MCF 10A (cell line): ENCODE measurements around the gene NTF3. TPM values are rescaled to one million over a fixed set of nuclear protein-coding genes. Genes with fewer than 3 reads are reported as not detected.

ENCODE experiments used
- BruUV-seq: library from RNA; stranded (reverse); fragments of 400-500 nt; replicated peaks from 2 replicates; lab custom pipeline; 2021; lab: Mats Ljungman, UMichigan
- CTCF ChIA-PET: fragments of 300-600 bp; sonication (Branson Sonifier 250); formaldehyde crosslinking; extraction: SDS; loops from one replicate; lab custom pipeline; 2021; ENCODE audit warnings: antibody characterized with exemption, inconsistent platforms; lab: Yijun Ruan, JAX
- POLR2A ChIA-PET: fragments of 300-600, 350-650 bp; sonication (Branson Sonifier 250); formaldehyde crosslinking; extraction: SDS; loops from one replicate; lab custom pipeline; 2020; ENCODE audit warnings: antibody characterized with exemption, inconsistent platforms; lab: Yijun Ruan, JAX
- DNase-seq: peaks from one replicate; pipeline ENCODE4 v3.0.0-alpha.2; 2018; ENCODE audit not compliant: unreplicated experiment
- H3K27ac Mint-ChIP-seq: one replicate; pipeline ENCODE4 v1.8.0; 2022; ENCODE audit warnings: mild to moderate bottlenecking, low read depth, mixed read lengths; ENCODE audit not compliant: unreplicated experiment
- H3K27me3 Mint-ChIP-seq: one replicate; pipeline ENCODE4 v1.8.0; 2022; ENCODE audit warnings: mixed read lengths; ENCODE audit not compliant: insufficient read depth, unreplicated experiment
- H3K36me3 Mint-ChIP-seq: one replicate; pipeline ENCODE4 v1.8.0; 2022; ENCODE audit warnings: mild to moderate bottlenecking, moderate library complexity, mixed read lengths; ENCODE audit not compliant: insufficient read depth, unreplicated experiment
- H3K4me1 Mint-ChIP-seq: one replicate; pipeline ENCODE4 v1.8.0; 2022; ENCODE audit warnings: mixed read lengths; ENCODE audit not compliant: insufficient read depth, unreplicated experiment
- H3K4me3 Mint-ChIP-seq: one replicate; pipeline ENCODE4 v1.8.0; 2022; ENCODE audit warnings: mild to moderate bottlenecking, moderate library complexity, mixed read lengths; ENCODE audit not compliant: unreplicated experiment
- H3K9me3 Mint-ChIP-seq: one replicate; pipeline ENCODE4 v1.8.0; 2022; ENCODE audit warnings: mixed read lengths; ENCODE audit not compliant: unreplicated experiment
- intact Hi-C: fragments of 100-400 bp; cut with micrococcal nuclease; formaldehyde crosslinking; loops from 2 replicates; pipeline ENCODE4 v1.14.1; 2022
- total RNA-seq: library from RNA; stranded (reverse); gene quantifications from 2 replicates; pipeline ENCODE4 v1.2.3, GENCODE V29; 2022
- TF ChIP-seq, protein P1 (sequence below): fragments of 200-600 bp; IDR thresholded peaks from one replicate; pipeline ENCODE4 v1.8.0; 2022; ENCODE audit warnings: antibody characterized with exemption, mild to moderate bottlenecking; ENCODE audit not compliant: unreplicated experiment

NTF3 gene
- total RNA-seq, 1 experiment from 2014 or later = not detected

DNA sequence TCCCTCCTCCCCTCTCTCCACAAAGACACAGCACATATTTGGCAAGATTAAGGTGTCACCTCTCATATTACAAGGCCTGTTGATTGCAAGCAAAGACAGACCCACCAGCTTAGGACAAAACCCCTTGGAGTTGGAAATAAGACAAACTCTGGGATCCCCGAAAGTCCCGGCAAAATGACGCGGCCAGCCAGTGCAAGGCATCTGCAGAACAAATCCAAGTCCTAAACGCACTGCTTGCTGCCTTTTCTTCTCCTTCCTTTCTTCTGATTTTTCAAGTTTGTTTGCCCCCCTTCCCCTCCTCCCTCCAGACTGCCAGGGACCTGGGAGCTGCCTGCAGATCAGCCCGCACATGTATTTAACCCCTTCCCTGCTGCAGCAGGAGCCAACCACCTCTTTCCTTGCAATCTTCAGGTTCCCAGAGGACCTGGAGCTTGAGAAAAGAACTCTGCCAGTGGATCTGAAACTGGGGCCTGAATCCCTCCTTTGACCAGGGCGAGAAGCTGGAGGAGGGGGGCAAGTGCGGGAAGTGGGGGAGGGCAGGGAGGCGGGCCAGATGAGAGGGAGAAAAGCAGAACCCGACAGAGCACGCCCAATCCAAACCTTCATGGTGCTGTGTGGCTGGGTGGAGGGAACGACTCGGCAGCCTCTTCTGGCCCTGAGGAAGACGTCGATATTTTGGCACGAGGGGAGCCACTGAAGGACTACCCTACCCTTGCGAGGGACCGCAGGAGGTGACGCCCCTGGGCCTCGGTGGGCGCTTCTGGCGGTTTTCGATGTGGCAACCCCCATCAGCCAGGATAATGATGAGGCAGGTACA lies 2.0 kb upstream of the NTF3 start:
- Mint-ChIP-seq H3K27me3 (no peaks in the 10 kb centered on the region), H3K4me3 (no peak overlapping the region), H3K4me1 (no peaks in the 10 kb centered on the region), H3K9me3 (peaks cover 20% of the 10 kb centered on the region), H3K27ac (no peak overlapping the region), H3K36me3 (peaks cover 6% of the 10 kb centered on the region)
- ChIA-PET CTCF (interaction anchor here (0.6 kb wide), 2 partner anchors 148 to 333 kb away, joined by 3 read pairs; no protein-coding TSS in a partner anchor), POLR2A (no interaction called here)
- TF ChIP-seq, protein P1, sequence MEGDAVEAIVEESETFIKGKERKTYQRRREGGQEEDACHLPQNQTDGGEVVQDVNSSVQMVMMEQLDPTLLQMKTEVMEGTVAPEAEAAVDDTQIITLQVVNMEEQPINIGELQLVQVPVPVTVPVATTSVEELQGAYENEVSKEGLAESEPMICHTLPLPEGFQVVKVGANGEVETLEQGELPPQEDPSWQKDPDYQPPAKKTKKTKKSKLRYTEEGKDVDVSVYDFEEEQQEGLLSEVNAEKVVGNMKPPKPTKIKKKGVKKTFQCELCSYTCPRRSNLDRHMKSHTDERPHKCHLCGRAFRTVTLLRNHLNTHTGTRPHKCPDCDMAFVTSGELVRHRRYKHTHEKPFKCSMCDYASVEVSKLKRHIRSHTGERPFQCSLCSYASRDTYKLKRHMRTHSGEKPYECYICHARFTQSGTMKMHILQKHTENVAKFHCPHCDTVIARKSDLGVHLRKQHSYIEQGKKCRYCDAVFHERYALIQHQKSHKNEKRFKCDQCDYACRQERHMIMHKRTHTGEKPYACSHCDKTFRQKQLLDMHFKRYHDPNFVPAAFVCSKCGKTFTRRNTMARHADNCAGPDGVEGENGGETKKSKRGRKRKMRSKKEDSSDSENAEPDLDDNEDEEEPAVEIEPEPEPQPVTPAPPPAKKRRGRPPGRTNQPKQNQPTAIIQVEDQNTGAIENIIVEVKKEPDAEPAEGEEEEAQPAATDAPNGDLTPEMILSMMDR = no peak
- DNase-seq = no peak
- intact Hi-C loops = no loop called here
- BruUV-seq = no TSS peak

GRCh38 chr12:5430641-5431603 lies 986 bp upstream of the NTF3 start:
- peaks cover 20% of the 10 kb centered on the region for H3K9me3 Mint-ChIP-seq
- BruUV-seq = no TSS peak
- no peaks in the 10 kb centered on the region for H3K27me3 Mint-ChIP-seq
- no peak overlapping the region for H3K27ac Mint-ChIP-seq
- TF ChIP-seq, protein P1 = no peak
- no peak overlapping the region for H3K4me3 Mint-ChIP-seq
- DNase-seq = no peak
- H3K36me3 Mint-ChIP-seq = peaks cover 6% of the 10 kb centered on the region
- intact Hi-C loops = no loop called here
- H3K4me1 Mint-ChIP-seq = no peaks in the 10 kb centered on the region
- ChIA-PET CTCF (interaction anchor here (0.5 kb wide), 1 partner anchor 1325 kb away, joined by 3 read pairs; no protein-coding TSS in a partner anchor), POLR2A (no interaction called here)

- no peak overlapping the region for H3K4me3 Mint-ChIP-seq
- no peak for DNase-seq
- CTCF ChIA-PET = interaction anchor here (0.8 to 1.2 kb wide), 2 partner anchors 33 to 349 kb away, joined by 3 to 4 read pairs; no protein-coding TSS in a partner anchor
- no peaks in the 10 kb centered on the region for H3K27me3 Mint-ChIP-seq
- H3K4me1 Mint-ChIP-seq = no peaks in the 10 kb centered on the region
- intact Hi-C loops = no loop called here
- no TSS peak for BruUV-seq
- POLR2A ChIA-PET = no interaction called here
- no peak overlapping the region for H3K27ac Mint-ChIP-seq
- H3K36me3 Mint-ChIP-seq = peaks cover 6% of the 10 kb centered on the region
- peaks cover 12% of the 10 kb centered on the region for H3K9me3 Mint-ChIP-seq
- TF ChIP-seq, protein P1 = no peak
Observed at GRCh38 chr12:5433081-5433844, 1.4 kb downstream of the NTF3 start.
